Rectal smooth muscle tissue (tissue), 1 donor: Measurements from ENCODE around the gene GNAS.

Experiments used
- H3K27ac ChIP-seq: one replicate; pipeline ENCODE4 v1.7.0; 2013; ENCODE audit warnings: low read depth, low read length, inconsistent platforms
- H3K27me3 ChIP-seq: one replicate; pipeline ENCODE4 v1.7.0; 2013; ENCODE audit warnings: low read length; ENCODE audit not compliant: control insufficient read depth, insufficient read depth
- H3K36me3 ChIP-seq: one replicate; pipeline ENCODE4 v1.7.0; 2013; ENCODE audit warnings: low read length; ENCODE audit not compliant: control insufficient read depth, insufficient read depth
- H3K4me1 ChIP-seq: one replicate; pipeline ENCODE4 v1.7.0; 2013; ENCODE audit warnings: low read length; ENCODE audit not compliant: control insufficient read depth, insufficient read depth
- H3K4me3 ChIP-seq: one replicate; pipeline ENCODE4 v1.7.0; 2013; ENCODE audit warnings: low read length
- H3K9ac ChIP-seq: one replicate; pipeline ENCODE4 v1.7.0; 2013; ENCODE audit warnings: low read length

Gene GNAS

DNA sequence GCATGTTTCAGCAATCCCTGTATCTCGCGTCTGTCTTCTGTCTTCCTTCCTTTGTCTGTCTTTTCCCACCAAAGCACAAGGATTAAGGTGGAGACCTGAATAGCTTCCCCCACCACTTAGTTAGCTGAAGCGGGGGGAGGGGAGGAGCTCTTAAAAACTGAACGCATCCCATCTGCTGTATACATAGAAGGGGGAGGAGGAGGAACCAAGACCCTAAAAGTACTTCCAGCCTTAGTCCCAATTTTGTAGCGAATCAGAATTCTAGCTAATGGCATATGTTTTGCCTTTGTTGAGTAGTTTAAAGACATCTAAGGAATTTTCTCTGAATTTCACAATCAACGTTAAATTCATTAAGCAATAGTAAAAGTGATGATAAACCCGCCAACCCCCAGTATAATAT lies 47.9 kb downstream of the GNAS start:
- H3K9ac ChIP-seq: no peak overlapping the region
- H3K27ac ChIP-seq: no peak overlapping the region
- H3K36me3 ChIP-seq: peaks cover 10% of the 10 kb centered on the region
- H3K27me3 ChIP-seq: no peaks in the 10 kb centered on the region
- H3K4me1 ChIP-seq: peaks cover 24% of the 10 kb centered on the region
- H3K4me3 ChIP-seq: no peak overlapping the region

GRCh38 chr20:58901488-58902402 lies 49.2 kb downstream of the GNAS start:
- peaks cover 17% of the 10 kb centered on the region for H3K4me1 ChIP-seq
- no peak overlapping the region for H3K9ac ChIP-seq
- H3K36me3 ChIP-seq: peaks cover 17% of the 10 kb centered on the region
- H3K27me3 ChIP-seq: no peaks in the 10 kb centered on the region
- no peak overlapping the region for H3K4me3 ChIP-seq
- no peak overlapping the region for H3K27ac ChIP-seq

DNA sequence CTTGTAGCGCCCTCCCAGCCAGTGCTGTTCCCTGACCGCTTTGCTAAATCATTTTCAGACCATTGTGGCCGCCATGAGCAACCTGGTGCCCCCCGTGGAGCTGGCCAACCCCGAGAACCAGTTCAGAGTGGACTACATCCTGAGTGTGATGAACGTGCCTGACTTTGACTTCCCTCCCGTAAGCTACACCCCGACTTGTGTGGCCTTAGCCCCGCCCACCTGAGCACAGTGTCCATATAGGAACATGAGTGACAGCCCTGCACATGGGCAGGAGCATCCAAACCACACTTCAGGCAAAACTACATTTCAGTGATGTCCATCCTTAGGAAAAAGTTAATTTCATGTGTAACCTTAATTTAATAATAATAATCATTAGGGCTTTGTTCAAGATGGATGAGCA lies 51.1 kb downstream of the GNAS start:
- Histone ChIP-seq H3K9ac (no peak overlapping the region), H3K4me3 (no peak overlapping the region), H3K36me3 (peaks cover 15% of the 10 kb centered on the region), H3K27ac (no peak overlapping the region), H3K4me1 (peaks cover 24% of the 10 kb centered on the region), H3K27me3 (no peaks in the 10 kb centered on the region)

- no peak overlapping the region for H3K27ac ChIP-seq
- peaks cover 26% of the 10 kb centered on the region for H3K36me3 ChIP-seq
- peaks cover 25% of the 10 kb centered on the region for H3K4me1 ChIP-seq
- no peaks in the 10 kb centered on the region for H3K27me3 ChIP-seq
- H3K9ac ChIP-seq: no peak overlapping the region
- H3K4me3 ChIP-seq: no peak overlapping the region
Observed at GRCh38 chr20:58905236-58905635, 52.7 kb downstream of the GNAS start.

DNA sequence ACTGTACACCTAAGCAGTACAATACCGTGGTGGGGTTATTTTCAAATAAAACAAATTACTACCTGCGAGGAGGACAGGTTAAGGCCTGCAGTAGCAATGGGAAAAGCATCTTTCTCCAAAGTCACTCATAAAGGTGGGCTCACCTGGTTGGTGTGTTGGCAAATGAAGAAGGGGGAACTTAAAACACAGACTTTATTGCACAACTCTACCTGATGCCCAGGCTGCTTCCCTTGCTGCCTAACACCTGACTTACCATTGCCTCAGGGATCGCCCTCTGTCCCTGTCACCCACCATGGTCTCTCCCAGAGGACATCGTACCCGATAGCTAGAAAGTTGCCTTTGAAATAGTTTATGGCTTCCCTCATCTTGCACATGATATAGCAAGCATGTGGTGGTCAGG lies 53.6 kb downstream of the GNAS start:
- H3K27me3 ChIP-seq: no peaks in the 10 kb centered on the region
- peaks cover 32% of the 10 kb centered on the region for H3K36me3 ChIP-seq
- H3K4me3 ChIP-seq: no peak overlapping the region
- no peak overlapping the region for H3K9ac ChIP-seq
- peaks cover 23% of the 10 kb centered on the region for H3K4me1 ChIP-seq
- no peak overlapping the region for H3K27ac ChIP-seq

DNA sequence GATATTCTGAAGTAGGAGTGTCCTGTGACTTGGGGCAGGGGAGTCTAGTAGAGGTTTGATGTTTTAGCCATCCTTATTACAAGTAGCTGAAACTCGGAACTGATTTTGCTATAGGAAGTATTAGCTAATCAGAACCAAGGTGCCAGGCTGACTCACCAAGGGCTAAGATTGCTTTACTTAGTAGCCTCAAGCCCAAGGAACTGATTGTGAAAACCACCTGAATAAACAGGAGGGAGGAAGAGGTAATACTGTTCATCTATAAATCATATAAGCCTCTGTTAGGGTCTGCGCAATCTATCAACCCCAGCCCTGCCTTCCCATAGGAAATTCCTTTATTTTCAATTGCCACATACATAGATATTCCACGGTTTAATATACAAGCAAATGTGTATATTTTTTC lies 54.4 kb downstream of the GNAS start:
- Histone ChIP-seq H3K4me3 (no peak overlapping the region), H3K27me3 (no peaks in the 10 kb centered on the region), H3K27ac (no peak overlapping the region), H3K36me3 (peaks cover 34% of the 10 kb centered on the region), H3K4me1 (peaks cover 23% of the 10 kb centered on the region), H3K9ac (no peak overlapping the region)

DNA sequence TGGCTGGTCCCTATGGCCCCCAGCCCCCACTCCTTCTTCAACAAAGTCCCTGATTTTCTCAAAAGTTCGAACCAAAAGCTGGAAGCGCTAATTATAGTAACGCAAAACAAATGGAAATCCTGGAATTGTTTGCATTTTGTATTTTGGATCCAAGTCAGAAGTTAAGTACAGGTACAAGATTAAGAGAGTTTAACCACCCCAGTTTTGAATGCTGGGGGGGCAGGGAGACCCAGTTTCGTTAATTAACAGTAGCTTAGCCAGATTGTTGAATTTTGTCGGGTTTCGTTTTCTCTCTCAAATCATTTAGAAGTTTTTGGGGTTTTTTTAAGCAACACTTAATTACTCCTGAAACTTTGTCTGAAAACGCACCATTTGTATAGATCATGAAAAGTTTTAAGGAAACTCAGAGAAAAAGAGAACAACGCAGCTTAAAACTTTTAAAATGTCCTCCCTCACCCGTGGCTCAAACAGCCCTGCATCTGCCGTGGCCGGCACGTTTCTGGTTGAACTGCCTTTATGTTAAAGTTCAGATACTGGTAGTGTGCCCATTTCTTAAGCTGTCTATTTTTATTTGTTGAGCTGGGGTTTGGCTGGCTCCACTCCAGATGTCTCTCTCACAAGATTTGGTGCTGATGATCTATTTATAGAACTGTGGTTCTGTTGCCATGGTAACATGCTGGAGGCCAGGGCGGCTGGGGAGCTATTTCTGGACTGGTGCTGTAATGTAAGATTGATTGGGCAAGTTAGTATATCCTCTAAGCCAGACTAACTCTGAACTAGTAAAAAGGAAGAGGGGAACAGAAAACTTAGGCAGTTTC lies 55.0 kb downstream of the GNAS start:
- Histone ChIP-seq H3K36me3 (peaks cover 34% of the 10 kb centered on the region), H3K9ac (no peak overlapping the region), H3K4me1 (peaks cover 23% of the 10 kb centered on the region), H3K27ac (peak overlapping the region; percentile 53), H3K4me3 (peak overlapping the region; percentile 35), H3K27me3 (no peaks in the 10 kb centered on the region)

DNA sequence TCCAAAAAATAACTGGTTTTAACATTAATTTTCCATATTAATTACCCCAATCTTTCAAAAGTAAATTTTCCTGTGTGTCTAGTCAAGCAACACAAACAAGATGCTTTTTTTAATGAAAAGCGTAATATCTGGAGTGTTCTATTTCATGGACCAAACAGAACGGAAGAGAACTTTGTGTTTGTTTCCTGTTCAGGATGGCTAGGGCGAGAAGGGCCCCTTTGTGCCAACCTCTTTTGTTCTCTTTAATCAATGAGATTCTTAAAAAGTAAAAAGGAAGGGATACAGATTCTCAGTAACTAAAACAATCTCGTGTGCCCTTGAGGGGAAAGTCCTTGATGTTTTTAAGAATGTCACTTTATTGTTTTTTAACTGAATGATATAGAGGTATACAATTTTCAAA lies 55.7 kb downstream of the GNAS start:
- peaks cover 23% of the 10 kb centered on the region for H3K4me1 ChIP-seq
- H3K27ac ChIP-seq: peak overlapping the region; percentile 44
- H3K36me3 ChIP-seq: peaks cover 34% of the 10 kb centered on the region
- no peak overlapping the region for H3K9ac ChIP-seq
- H3K4me3 ChIP-seq: no peak overlapping the region
- H3K27me3 ChIP-seq: no peaks in the 10 kb centered on the region

DNA sequence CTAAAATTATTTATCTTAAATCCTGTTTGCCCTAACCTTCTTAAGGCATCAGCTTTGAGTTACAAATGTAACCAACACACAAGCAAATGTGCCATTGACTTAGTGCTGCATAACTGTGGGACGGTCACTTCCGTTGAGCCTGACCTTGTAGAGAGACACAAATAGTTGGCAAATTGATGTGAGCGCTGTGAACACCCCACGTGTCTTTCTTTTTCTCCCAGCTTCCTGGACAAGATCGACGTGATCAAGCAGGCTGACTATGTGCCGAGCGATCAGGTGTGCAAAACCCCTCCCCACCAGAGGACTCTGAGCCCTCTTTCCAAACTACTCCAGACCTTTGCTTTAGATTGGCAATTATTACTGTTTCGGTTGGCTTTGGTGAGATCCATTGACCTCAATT lies 56.4 kb downstream of the GNAS start:
- H3K4me1 ChIP-seq: peaks cover 23% of the 10 kb centered on the region

DNA sequence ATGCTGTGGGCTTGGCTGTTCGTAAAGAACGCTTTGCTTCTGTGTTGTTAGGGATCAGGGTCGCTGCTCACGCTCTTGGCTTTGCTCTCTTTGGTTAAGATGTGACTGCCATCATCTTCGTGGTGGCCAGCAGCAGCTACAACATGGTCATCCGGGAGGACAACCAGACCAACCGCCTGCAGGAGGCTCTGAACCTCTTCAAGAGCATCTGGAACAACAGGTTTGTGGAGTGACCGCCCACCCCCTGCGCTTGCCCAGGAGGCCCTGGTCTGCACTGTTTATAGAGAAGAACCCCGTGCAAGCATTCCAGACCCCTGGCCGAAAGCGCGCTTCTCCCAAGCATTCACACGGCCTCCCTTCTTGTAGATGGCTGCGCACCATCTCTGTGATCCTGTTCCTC lies 57.1 kb downstream of the GNAS start:
- Histone ChIP-seq H3K4me1 (peaks cover 21% of the 10 kb centered on the region), H3K27me3 (no peaks in the 10 kb centered on the region), H3K4me3 (no peak overlapping the region), H3K27ac (no peak overlapping the region), H3K9ac (no peak overlapping the region), H3K36me3 (peaks cover 27% of the 10 kb centered on the region)

More for the DNA sequence above, 56.4 kb downstream of the GNAS start:
- no peak overlapping the region for H3K27ac ChIP-seq
- H3K9ac ChIP-seq: no peak overlapping the region
- no peaks in the 10 kb centered on the region for H3K27me3 ChIP-seq
- no peak overlapping the region for H3K4me3 ChIP-seq
- H3K36me3 ChIP-seq: peaks cover 28% of the 10 kb centered on the region

DNA sequence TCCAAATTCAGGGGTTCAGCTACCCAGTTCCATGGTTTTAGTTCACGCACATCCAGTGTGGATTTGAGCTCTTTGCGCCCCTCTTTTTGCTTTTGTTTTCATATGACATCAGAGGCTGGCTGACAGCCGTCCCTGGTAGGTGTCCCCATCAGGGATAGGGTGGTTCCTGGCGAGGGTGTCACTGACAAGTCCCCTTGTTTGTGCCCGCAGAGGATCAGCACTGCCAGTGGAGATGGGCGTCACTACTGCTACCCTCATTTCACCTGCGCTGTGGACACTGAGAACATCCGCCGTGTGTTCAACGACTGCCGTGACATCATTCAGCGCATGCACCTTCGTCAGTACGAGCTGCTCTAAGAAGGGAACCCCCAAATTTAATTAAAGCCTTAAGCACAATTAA lies 58.0 kb downstream of the GNAS start:
- H3K27me3 ChIP-seq: no peaks in the 10 kb centered on the region
- H3K9ac ChIP-seq: no peak overlapping the region
- peaks cover 27% of the 10 kb centered on the region for H3K36me3 ChIP-seq
- peaks cover 21% of the 10 kb centered on the region for H3K4me1 ChIP-seq
- H3K27ac ChIP-seq: no peak overlapping the region
- H3K4me3 ChIP-seq: no peak overlapping the region

- no peak overlapping the region for H3K27ac ChIP-seq
- no peaks in the 10 kb centered on the region for H3K27me3 ChIP-seq
- H3K9ac ChIP-seq: no peak overlapping the region
- H3K36me3 ChIP-seq: peaks cover 21% of the 10 kb centered on the region
- peaks cover 21% of the 10 kb centered on the region for H3K4me1 ChIP-seq
- no peak overlapping the region for H3K4me3 ChIP-seq
Observed at GRCh38 chr20:58911309-58911708, 58.8 kb downstream of the GNAS start.
